SK-N-MC (cell line): ENCODE data around the gene CEP164.

Experiments
- EZH2 ChIP-seq: fragments of 200-600 bp; sonication (generic); IDR thresholded peaks from one replicate; pipeline ENCODE4 v1.6.1; 2017; ENCODE audit warnings: antibody characterized with exemption
- POLR2AphosphoS5 ChIP-seq: IDR thresholded peaks from 2 replicates; pipeline ENCODE4 v1.6.1; 2012; ENCODE audit warnings: mild to moderate bottlenecking, low read depth, low read length, borderline replicate concordance

DNA sequence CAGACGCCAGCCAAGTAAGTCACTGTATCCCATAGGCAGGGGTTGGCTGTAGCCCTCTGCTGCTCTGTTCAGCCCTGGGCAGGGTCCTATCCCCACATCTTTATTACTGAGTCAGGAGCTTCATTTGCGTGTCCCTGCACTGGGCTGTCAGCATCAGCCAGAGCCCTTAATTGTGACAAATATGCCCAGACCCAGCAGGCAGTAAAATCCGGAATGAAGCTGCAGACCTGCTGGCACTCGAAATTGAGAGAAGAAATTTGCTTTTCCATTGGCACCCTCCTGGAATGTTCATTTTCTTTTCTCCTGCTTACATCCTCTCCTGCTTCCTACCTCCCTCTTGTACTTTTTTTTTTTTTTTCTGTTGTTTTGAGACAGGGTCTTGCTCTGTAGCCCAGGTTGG lies 43.8 kb downstream of the CEP164 start:
- no peak for TF ChIP-seq EZH2
- TF ChIP-seq POLR2AphosphoS5: no peak
